OCI-LY1 (cell line): ENCODE results near the gene PANX3.

ENCODE experiments used
- H2AFZ ChIP-seq: fragments of 200-600 bp; sonication (generic), shearing (Covaris generic); 2 replicates; pipeline ENCODE4 v1.6.0; 2014; ENCODE audit warnings: antibody characterized with exemption, mild to moderate bottlenecking, low read length
- H3F3A ChIP-seq: fragments of 200-600 bp; sonication (generic), shearing (Covaris generic); 2 replicates; pipeline ENCODE4 v1.6.0; 2014; ENCODE audit warnings: mild to moderate bottlenecking, antibody characterized with exemption, low read length, moderate library complexity; ENCODE audit not compliant: insufficient read depth
- H3K27ac ChIP-seq: fragments of 200-600 bp; sonication (generic); 2 replicates; pipeline ENCODE4 v1.5.1; 2014; ENCODE audit warnings: low read length, mixed run types, mild to moderate bottlenecking, low read depth; ENCODE audit not compliant: poor library complexity, severe bottlenecking
- H3K27me3 ChIP-seq: fragments of 200-600 bp; sonication (generic); 2 replicates; pipeline ENCODE4 v1.6.0; 2014; ENCODE audit warnings: antibody characterized with exemption, mild to moderate bottlenecking, low read length, moderate library complexity; ENCODE audit not compliant: insufficient read depth
- H3K36me3 ChIP-seq: fragments of 200-600 bp; sonication (generic); 2 replicates; pipeline ENCODE4 v1.6.1; 2014; ENCODE audit warnings: mild to moderate bottlenecking, antibody characterized with exemption, low read length, moderate library complexity, mixed read lengths; ENCODE audit not compliant: insufficient read depth
- H3K4me1 ChIP-seq: fragments of 200-600 bp; sonication (generic); 2 replicates; pipeline ENCODE4 v1.5.1; 2014; ENCODE audit warnings: mild to moderate bottlenecking, low read length, moderate library complexity; ENCODE audit not compliant: insufficient read depth, severe bottlenecking
- H3K4me2 ChIP-seq: fragments of 200-600 bp; sonication (generic), shearing (Covaris generic); 2 replicates; pipeline ENCODE4 v1.6.1; 2014; ENCODE audit warnings: low read length
- H3K4me3 ChIP-seq: fragments of 200-600 bp; sonication (generic); 2 replicates; pipeline ENCODE4 v1.5.1; 2014; ENCODE audit warnings: low read length, low read depth, mild to moderate bottlenecking, mixed read lengths; ENCODE audit not compliant: poor library complexity, severe bottlenecking
- H3K79me2 ChIP-seq: fragments of 200-600 bp; shearing (Covaris generic); 2 replicates; pipeline ENCODE4 v1.6.1; 2016; ENCODE audit warnings: mixed run types, low read length, mixed read lengths; ENCODE audit not compliant: insufficient read depth
- H3K9ac ChIP-seq: fragments of 200-600 bp; sonication (generic), shearing (Covaris generic); 2 replicates; pipeline ENCODE4 v1.6.1; 2014; ENCODE audit warnings: mild to moderate bottlenecking, low read length, mixed read lengths
- H3K9me2 ChIP-seq: fragments of 200-600 bp; sonication (generic), shearing (Covaris generic); 2 replicates; pipeline ENCODE4 v1.6.1; 2014; ENCODE audit warnings: low read depth, mild to moderate bottlenecking, low read length, mixed read lengths
- H3K9me3 ChIP-seq: fragments of 200-600 bp; shearing (Covaris generic); 2 replicates; pipeline ENCODE4 v1.6.1; 2014; ENCODE audit warnings: low read length, mixed read lengths
- H4K20me1 ChIP-seq: fragments of 200-600 bp; sonication (generic), shearing (Covaris generic); 2 replicates; pipeline ENCODE4 v1.6.0; 2016; ENCODE audit warnings: mild to moderate bottlenecking, low read length; ENCODE audit not compliant: insufficient read depth
- CTCF ChIP-seq: fragments of 200-600 bp; sonication (generic), shearing (Covaris generic); IDR thresholded peaks from 2 replicates; pipeline ENCODE4 v1.5.1; 2017; ENCODE audit warnings: mild to moderate bottlenecking, antibody characterized with exemption, low read length, moderate library complexity, mixed read lengths
- EZH2 ChIP-seq: fragments of 200-600 bp; sonication (generic), shearing (Covaris generic); IDR thresholded peaks from 2 replicates; pipeline ENCODE4 v1.8.0; 2017; ENCODE audit warnings: borderline replicate concordance, mixed run types, mild to moderate bottlenecking, antibody characterized with exemption, low read length, moderate library complexity, mixed read lengths

PANX3 gene

GRCh38 chr11:124633355-124633754, 22.1 kb downstream of the PANX3 start:
- no peaks in the 10 kb centered on the region for H4K20me1 ChIP-seq
- H3K36me3 ChIP-seq = peaks cover 58% of the 10 kb centered on the region
- H3K4me3 ChIP-seq = no peak overlapping the region
- no peak overlapping the region for H2AFZ ChIP-seq
- H3K27me3 ChIP-seq = no peaks in the 10 kb centered on the region
- no peak overlapping the region for H3K9ac ChIP-seq
- TF ChIP-seq CTCF = peak; percentile 18; the same call in 1 of the 2 replicates
- no peak for TF ChIP-seq EZH2
- H3K27ac ChIP-seq = no peak overlapping the region
- H3K9me2 ChIP-seq = no peaks in the 10 kb centered on the region
- H3K79me2 ChIP-seq = no peaks in the 10 kb centered on the region
- H3K9me3 ChIP-seq = no peaks in the 10 kb centered on the region
- no peaks in the 10 kb centered on the region for H3F3A ChIP-seq
- no peaks in the 10 kb centered on the region for H3K4me1 ChIP-seq
- H3K4me2 ChIP-seq = no peak overlapping the region

DNA sequence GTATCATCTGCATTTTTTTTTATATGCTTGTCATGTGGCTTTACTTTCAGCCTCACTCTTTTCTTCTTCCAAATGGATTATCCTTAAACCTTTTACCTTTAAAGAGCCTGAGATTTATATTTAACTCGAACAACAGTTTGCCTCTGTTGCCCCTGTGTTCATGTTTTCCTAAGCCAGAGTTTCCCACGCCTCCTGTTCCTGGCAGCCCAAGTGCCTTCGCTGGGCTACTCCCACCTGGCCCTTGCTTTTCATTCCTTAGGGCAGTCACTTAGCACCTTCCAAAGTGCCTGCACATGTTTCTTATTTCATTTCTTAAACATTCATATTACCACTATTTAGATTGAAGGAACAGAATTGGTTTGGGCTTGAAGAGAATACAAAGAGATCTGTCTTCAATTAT, 24.7 kb downstream of the PANX3 start:
- H3K9me3 ChIP-seq = no peaks in the 10 kb centered on the region
- no peak overlapping the region for H3K4me2 ChIP-seq
- peaks cover 39% of the 10 kb centered on the region for H3K36me3 ChIP-seq
- H4K20me1 ChIP-seq = no peaks in the 10 kb centered on the region
- H3K27ac ChIP-seq = no peak overlapping the region
- H2AFZ ChIP-seq = no peak overlapping the region
- H3K9me2 ChIP-seq = no peaks in the 10 kb centered on the region
- H3F3A ChIP-seq = no peaks in the 10 kb centered on the region
- H3K4me1 ChIP-seq = no peaks in the 10 kb centered on the region
- H3K79me2 ChIP-seq = no peaks in the 10 kb centered on the region
- H3K27me3 ChIP-seq = no peaks in the 10 kb centered on the region
- no peak overlapping the region for H3K4me3 ChIP-seq
- TF ChIP-seq CTCF (no peak), EZH2 (no peak)
- H3K9ac ChIP-seq = no peak overlapping the region

DNA sequence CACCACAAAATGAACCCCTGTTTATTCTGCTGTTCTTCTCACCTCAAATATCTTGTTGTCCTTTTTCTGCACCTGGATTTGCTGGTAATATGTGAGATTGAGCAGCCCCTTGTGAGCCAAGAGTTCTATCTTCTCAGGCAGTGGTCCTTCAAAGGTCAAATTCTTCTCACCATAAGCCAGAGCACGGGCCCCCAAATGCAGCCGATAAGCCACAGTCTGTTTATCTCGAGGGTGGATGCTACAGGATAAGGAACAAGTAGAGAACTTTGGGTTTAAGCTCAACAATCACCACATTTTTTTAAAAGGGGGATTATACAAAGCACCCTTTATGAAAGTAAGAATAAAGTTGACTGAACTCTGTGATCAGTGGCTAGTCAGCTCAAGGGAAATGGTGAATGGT, 27.3 kb downstream of the PANX3 start:
- H3K4me1 ChIP-seq = no peaks in the 10 kb centered on the region
- no peak overlapping the region for H3K9ac ChIP-seq
- H2AFZ ChIP-seq = no peak overlapping the region
- H4K20me1 ChIP-seq = no peaks in the 10 kb centered on the region
- peaks cover 13% of the 10 kb centered on the region; the same call in 1 of the 2 replicates for H3K36me3 ChIP-seq
- no peaks in the 10 kb centered on the region for H3F3A ChIP-seq
- H3K9me3 ChIP-seq = no peaks in the 10 kb centered on the region
- H3K9me2 ChIP-seq = no peaks in the 10 kb centered on the region
- no peaks in the 10 kb centered on the region for H3K27me3 ChIP-seq
- H3K4me3 ChIP-seq = no peak overlapping the region
- no peak overlapping the region for H3K27ac ChIP-seq
- TF ChIP-seq EZH2 = no peak
- no peak for TF ChIP-seq CTCF
- no peaks in the 10 kb centered on the region for H3K79me2 ChIP-seq
- H3K4me2 ChIP-seq = no peak overlapping the region
